HUES64 (cell line): Measurements from ENCODE around the gene ZMIZ1.
A peak's percentile ranks its signal among the peaks of the same experiment; 100 is the strongest.

Experiments
- H3K27ac ChIP-seq: 2 replicates; pipeline ENCODE4 v1.7.0; 2013; ENCODE audit warnings: low read depth, low read length, inconsistent platforms
- H3K27me3 ChIP-seq: 2 replicates; pipeline ENCODE4 v1.6.1; 2013; ENCODE audit warnings: mild to moderate bottlenecking, low read length; ENCODE audit not compliant: insufficient read depth
- H3K36me3 ChIP-seq: 2 replicates; pipeline ENCODE4 v1.6.1; 2013; ENCODE audit warnings: mild to moderate bottlenecking, low read length; ENCODE audit not compliant: insufficient read depth
- H3K4me1 ChIP-seq: 2 replicates; pipeline ENCODE4 v1.6.1; 2013; ENCODE audit warnings: mild to moderate bottlenecking, low read length, moderate library complexity; ENCODE audit not compliant: insufficient read depth
- H3K4me3 ChIP-seq: 2 replicates; pipeline ENCODE4 v1.5.1; 2013; ENCODE audit warnings: mild to moderate bottlenecking, low read length, moderate library complexity
- H3K9ac ChIP-seq: 2 replicates; pipeline ENCODE4 v1.6.1; 2013; ENCODE audit warnings: mild to moderate bottlenecking, low read depth, low read length
- H3K9me3 ChIP-seq: 2 replicates; pipeline ENCODE4 v1.6.1; 2013; ENCODE audit warnings: low read depth, low read length; ENCODE audit not compliant: insufficient read depth
- WGBS: fragments of 150-250, 120-280 bp; methylation state at CpG from one replicate; pipeline ENCODE4 v1.1.7; 2013; ENCODE audit warnings: missing lambda C conversion rate; 5-methylcytosine and 5-hydroxymethylcytosine counted together

The ZMIZ1 gene

DNA sequence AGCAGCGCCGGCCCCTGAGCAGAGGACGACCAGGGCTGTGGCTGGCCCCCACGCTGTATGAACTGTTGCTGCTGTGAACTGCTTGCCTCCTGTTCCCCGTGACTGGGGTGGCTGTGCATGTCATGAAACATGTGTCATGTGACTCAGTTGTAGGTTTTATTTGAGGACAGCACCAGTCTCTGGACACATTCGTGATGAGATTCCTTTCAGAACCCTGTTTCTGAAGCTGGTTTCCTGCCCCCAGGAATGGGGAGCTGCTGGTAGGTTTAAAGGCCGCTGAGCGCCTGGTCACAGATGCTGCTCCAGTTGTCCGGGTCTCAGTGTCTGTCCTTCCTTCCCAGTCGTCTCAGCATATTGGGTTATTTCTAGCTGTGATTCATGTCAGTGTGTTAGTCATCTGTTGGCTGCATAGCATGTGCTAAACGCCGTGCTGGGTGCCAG lies 199.4 kb downstream of the ZMIZ1 start:
- no peaks in the 10 kb centered on the region for H3K27me3 ChIP-seq
- H3K36me3 ChIP-seq: 0 out of 2 replicates have a peak, but pooled peaks cover 4% of the 10 kb centered on the region
- no peaks in the 10 kb centered on the region for H3K4me1 ChIP-seq
- no peak overlapping the region for H3K9ac ChIP-seq
- H3K27ac ChIP-seq: no peak overlapping the region
- WGBS: 96% methylated on average over 12 of the region's 12 CpGs
- no peak overlapping the region for H3K4me3 ChIP-seq
- no peaks in the 10 kb centered on the region for H3K9me3 ChIP-seq

DNA sequence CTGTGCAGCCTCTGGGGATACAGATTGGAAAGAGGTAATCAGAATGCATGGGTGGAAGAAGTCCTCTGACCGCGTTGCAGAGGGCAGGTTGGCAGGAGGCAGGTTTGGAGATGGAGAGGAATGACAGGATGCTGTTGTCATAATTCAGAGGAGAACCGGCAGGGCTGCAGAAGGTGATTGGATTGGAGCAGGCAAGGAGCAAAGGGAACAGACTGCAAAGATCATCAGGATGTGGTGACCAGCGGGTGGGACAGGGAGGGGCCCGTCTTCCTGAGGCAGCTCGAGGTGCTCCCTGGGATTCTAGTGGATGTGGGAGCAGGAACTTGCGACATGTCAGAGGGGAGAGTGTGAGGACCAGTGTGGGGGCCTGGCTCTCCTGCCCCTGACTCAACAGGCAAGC lies 200.0 kb downstream of the ZMIZ1 start:
- Histone ChIP-seq H3K27me3 (no peaks in the 10 kb centered on the region), H3K4me1 (no peaks in the 10 kb centered on the region), H3K9me3 (no peaks in the 10 kb centered on the region), H3K4me3 (no peak overlapping the region), H3K9ac (no peak overlapping the region), H3K27ac (no peak overlapping the region), H3K36me3 (0 out of 2 replicates have a peak, but pooled peaks cover 4% of the 10 kb centered on the region)
- 93% methylated on average over 7 of the region's 7 CpGs for WGBS

DNA sequence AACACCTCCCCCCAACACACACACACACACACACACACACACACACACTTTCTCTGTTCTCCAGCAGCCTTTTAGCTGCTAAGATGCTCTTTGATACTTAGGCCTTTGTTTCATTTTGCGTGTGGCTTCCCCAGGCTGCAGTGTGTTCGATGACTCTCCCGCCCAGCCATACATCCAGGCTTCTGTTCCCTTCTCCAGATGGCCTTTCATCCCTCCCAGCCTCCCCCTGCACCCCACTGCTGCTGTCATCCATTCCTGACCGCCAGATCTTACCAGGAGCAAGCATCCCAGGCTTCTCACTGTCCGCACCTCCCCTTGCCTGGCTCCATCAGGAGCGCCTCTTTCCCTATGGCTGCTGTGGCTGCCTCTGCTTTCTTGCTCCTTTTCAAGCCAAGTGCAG lies 200.7 kb downstream of the ZMIZ1 start:
- no peaks in the 10 kb centered on the region for H3K27me3 ChIP-seq
- H3K9ac ChIP-seq: no peak overlapping the region
- H3K4me3 ChIP-seq: no peak overlapping the region
- 0 out of 2 replicates have a peak, but pooled peaks cover 4% of the 10 kb centered on the region for H3K36me3 ChIP-seq
- no peak overlapping the region for H3K27ac ChIP-seq
- 95% methylated on average over 6 of the region's 6 CpGs for WGBS
- no peaks in the 10 kb centered on the region for H3K9me3 ChIP-seq
- no peaks in the 10 kb centered on the region for H3K4me1 ChIP-seq

DNA sequence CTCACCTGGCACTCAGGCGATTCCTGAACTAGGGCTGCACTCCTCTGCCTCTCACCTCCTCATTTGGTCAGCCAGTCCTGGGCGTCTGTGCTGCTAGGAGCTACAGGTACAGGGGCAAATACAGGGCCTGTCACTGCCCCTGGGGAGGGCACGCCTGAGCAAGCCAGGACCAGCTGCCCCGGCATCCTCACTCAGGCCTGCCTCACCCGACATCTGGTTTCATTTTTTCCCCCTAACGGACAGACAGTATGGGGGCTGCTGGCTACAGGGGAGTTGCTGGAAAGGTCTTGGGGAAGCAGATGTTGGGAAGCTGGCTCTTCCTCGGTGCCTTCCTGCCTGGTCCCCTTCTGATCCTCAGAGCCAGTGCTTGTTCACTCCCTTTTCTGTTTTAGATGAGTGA lies 201.2 kb downstream of the ZMIZ1 start:
- Histone ChIP-seq H3K27me3 (no peaks in the 10 kb centered on the region), H3K27ac (no peak overlapping the region), H3K4me1 (no peaks in the 10 kb centered on the region), H3K9ac (no peak overlapping the region), H3K36me3 (0 out of 2 replicates have a peak, but pooled peaks cover 4% of the 10 kb centered on the region), H3K4me3 (no peak overlapping the region), H3K9me3 (no peaks in the 10 kb centered on the region)
- WGBS: 97% methylated on average over 7 of the region's 7 CpGs

DNA sequence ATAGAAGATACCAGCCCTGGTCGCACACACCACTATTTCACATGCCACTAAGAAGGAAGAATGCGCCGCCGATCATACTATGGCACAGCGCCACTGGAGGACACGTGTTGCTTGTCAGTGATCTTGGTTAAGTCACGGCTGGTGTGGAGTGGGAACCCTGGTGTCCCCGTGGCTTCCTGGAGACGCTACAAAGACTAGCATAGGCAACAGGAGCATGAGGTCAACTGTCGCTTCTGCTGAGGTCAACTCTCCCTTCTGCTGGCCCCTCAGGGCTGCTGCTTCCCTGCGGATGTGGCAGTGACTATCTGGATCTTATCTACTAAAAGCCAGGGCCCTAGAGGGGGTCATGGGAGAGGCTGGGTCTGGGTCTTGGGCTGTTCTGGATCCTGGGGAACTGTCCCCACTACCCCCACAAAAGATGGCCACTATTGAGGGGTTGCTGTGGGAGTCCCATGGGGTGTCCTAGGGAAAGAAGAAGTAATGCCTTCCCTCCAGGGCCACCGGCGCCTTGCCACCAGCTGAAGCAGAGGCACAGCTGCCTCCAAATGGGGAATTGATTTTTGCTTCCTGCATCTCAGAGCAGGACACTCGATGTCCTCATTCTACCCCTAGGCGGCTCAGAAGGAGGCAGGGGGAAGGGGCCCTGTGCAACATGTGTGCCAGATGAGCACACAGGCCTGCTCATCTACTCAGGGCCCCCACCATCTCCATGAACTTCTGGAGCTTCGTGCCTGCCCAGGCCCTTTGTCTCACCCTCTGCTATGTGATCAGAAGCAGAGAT lies 201.9 kb downstream of the ZMIZ1 start:
- Histone ChIP-seq H3K27me3 (no peaks in the 10 kb centered on the region), H3K4me1 (no peaks in the 10 kb centered on the region), H3K36me3 (0 out of 2 replicates have a peak, but pooled peaks cover 4% of the 10 kb centered on the region), H3K9ac (no peak overlapping the region), H3K9me3 (no peaks in the 10 kb centered on the region), H3K4me3 (no peak overlapping the region), H3K27ac (no peak overlapping the region)
- WGBS: 95% methylated on average over 16 of the region's 16 CpGs

DNA sequence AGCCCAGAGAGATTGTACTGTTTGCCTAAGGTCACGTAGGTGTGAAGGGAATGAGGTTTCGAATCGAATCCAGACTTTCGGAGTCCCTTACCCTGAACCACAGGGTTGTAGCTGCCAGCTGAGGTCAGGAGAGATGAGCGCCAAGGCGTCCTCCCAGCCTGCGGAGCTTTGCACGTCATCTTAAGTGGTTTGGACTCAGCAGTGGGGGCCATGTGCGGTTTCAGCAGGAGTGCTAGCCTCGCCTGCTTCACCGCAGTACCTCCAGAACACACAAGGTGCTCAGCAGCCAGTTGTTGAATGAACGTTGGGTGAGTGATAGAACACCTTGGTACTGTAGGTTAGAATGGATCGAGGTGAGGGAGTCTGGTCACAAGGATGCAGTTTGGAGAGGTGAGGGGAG lies 203.6 kb downstream of the ZMIZ1 start:
- H3K27ac ChIP-seq: no peak overlapping the region
- no peak overlapping the region for H3K9ac ChIP-seq
- no peaks in the 10 kb centered on the region for H3K27me3 ChIP-seq
- H3K9me3 ChIP-seq: no peaks in the 10 kb centered on the region
- 94% methylated on average over 13 of the region's 13 CpGs for WGBS
- peaks cover 12% of the 10 kb centered on the region for H3K36me3 ChIP-seq
- no peak overlapping the region for H3K4me3 ChIP-seq
- H3K4me1 ChIP-seq: no peaks in the 10 kb centered on the region

DNA sequence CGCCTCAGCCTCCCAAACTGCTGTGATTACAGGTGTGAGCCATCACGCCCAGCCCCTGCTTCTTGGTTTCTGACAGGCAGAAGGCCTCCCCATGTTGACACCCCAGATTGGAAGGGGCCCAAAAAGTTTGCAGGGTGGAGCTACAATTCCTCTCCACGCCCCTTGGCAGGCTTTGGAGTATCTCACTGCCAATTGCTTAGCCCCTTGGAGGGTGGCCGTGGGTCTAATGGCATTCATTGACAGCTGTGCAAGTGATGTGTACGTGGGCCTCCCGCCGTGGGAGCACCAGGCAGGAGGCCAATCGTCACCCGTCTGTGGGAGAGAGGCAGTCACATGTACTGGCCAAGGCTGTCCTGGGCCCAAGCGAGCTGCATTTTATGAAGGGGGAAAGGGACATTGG lies 204.8 kb downstream of the ZMIZ1 start:
- no peak overlapping the region for H3K4me3 ChIP-seq
- no peak overlapping the region for H3K27ac ChIP-seq
- H3K9me3 ChIP-seq: no peaks in the 10 kb centered on the region
- H3K4me1 ChIP-seq: no peaks in the 10 kb centered on the region
- WGBS: 94% methylated on average over 10 of the region's 10 CpGs
- no peaks in the 10 kb centered on the region for H3K27me3 ChIP-seq
- no peak overlapping the region for H3K9ac ChIP-seq
- peaks cover 21% of the 10 kb centered on the region for H3K36me3 ChIP-seq

DNA sequence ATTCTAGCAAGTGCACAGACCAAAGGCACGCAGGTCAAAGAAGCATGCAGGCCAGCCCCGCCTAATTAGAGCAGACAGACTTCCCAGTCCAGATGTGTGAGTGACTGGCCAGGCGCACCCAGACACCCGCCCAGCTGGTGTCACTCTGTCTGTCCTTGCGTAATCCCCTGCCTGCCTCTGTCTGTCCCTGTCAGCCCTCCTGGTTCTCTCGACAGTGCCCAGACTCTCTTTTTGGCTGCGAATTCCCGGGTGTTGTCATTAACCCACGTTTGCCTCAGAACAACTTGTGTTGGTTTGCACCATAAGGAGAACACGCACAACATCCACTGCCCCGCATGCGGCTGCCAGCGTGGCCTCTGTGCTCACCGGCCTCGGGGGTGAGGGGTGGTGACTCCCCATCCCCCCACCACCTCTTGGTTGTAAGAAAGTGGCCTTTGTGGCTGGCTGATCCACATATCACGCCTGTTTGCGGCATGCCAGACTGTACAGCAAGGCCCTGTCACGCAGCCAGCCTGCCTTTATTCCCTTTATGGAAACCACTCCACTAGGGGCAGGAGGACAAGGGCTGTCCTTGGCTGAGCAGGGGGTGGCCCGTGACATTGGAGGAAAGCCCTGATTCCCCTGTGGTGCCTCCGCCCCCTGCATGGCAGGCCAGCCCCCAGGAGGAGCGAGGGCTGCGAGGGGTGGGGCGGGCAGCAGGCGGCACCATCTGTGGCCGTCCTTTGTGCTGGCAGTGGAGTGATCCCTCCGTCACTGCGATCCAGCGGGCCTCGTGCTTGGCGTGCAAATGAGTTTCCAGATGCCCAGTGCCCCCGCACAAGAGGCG lies 205.7 kb downstream of the ZMIZ1 start:
- Histone ChIP-seq H3K9ac (peak overlapping the region; percentile 34; the same call in 1 of the 2 replicates), H3K4me3 (no peak overlapping the region), H3K4me1 (no peaks in the 10 kb centered on the region), H3K27ac (no peak overlapping the region), H3K27me3 (no peaks in the 10 kb centered on the region), H3K36me3 (peaks cover 21% of the 10 kb centered on the region), H3K9me3 (no peaks in the 10 kb centered on the region)
- 89% methylated on average over 32 of the region's 32 CpGs for WGBS

DNA sequence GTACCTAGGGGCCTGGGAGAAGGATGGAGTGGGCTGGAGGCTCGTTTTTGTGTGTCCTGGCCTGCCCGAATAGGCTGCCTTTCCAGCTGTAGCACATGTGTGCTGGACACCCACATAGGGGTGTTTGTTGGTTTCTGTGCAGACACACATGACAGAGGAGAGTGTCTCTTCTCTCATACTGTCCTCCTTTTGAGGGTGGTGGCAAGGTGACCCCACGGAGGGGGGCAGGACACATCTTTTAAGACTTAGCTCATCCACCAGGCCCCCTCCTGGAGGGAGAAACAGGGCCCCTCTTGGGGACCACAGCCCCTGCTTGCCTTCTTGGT lies 206.3 kb downstream of the ZMIZ1 start:
- no peak overlapping the region for H3K27ac ChIP-seq
- H3K36me3 ChIP-seq: peaks cover 23% of the 10 kb centered on the region
- no peaks in the 10 kb centered on the region for H3K27me3 ChIP-seq
- H3K9me3 ChIP-seq: no peaks in the 10 kb centered on the region
- H3K9ac ChIP-seq: no peak overlapping the region
- H3K4me1 ChIP-seq: no peaks in the 10 kb centered on the region
- H3K4me3 ChIP-seq: no peak overlapping the region
- WGBS: 91% methylated on average over 3 of the region's 3 CpGs

DNA sequence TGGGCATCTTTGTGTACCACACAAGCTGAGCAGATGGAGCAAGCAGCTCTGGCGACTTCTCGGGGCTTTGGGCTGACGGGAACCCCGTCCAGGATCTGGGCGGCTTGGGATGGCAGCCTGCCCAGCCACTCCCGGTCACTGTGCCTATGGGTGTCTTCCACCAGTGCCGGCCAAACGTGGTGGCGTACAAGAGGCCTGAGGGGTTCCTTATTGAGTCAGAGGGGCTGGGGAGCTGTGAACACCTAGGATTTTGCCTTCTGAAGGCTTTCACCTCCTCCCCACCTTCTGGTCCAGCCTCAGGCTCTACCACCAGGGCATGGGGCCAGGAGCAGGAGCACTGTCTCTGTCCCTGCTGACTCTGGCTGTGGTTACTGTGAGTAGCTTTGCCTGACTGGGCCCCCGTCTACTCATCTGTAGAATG lies 206.7 kb downstream of the ZMIZ1 start:
- Histone ChIP-seq H3K4me3 (no peak overlapping the region), H3K27me3 (no peaks in the 10 kb centered on the region), H3K4me1 (no peaks in the 10 kb centered on the region), H3K27ac (no peak overlapping the region), H3K36me3 (peaks cover 27% of the 10 kb centered on the region), H3K9ac (no peak overlapping the region), H3K9me3 (no peaks in the 10 kb centered on the region)
- 97% methylated on average over 10 of the region's 10 CpGs for WGBS

DNA sequence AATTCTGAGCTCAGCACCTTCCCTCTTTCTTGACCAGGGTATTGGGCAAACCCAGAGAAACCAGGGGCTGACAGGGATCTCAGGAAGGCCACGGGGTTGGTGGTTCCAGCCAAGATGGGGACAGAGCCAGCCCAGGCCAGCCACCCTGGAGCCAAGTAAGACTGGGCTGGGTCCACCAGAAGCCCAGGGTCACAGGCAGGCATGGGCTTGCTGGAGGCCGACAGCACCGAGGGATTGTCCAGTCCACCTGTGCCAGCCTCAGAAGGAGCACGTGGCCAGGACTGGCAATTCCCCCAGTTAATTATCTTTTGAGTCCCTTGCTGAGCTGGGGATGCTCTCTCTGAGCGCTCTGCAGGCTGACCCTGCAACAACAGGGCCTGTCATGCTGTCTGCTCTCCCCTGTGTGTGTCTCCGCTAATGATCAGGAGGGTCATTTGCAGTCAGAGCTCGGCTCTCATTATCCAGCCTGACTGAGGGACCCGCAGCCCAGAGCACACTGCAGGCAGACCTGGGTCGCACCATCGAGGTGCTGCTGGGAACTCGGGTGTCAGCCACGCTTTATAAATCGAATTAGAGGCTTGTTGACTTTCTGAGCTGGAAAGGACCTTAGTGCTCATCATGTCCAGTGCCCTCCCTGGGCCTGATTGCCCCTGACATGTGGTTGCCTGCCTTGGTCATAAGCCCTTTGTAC lies 209.0 kb downstream of the ZMIZ1 start:
- Histone ChIP-seq H3K9me3 (no peaks in the 10 kb centered on the region), H3K9ac (no peak overlapping the region), H3K36me3 (peaks cover 29% of the 10 kb centered on the region), H3K27ac (no peak overlapping the region), H3K4me1 (no peaks in the 10 kb centered on the region), H3K4me3 (no peak overlapping the region), H3K27me3 (no peaks in the 10 kb centered on the region)
- WGBS: 93% methylated on average over 13 of the region's 13 CpGs
